ENCODE results near the gene GAS6.
"Not testable (repeated sequence)": the region's sequence is repeated elsewhere in the genome, so short reads cannot be mapped to it uniquely, and the experiment has no call there.

Gene GAS6

DNA sequence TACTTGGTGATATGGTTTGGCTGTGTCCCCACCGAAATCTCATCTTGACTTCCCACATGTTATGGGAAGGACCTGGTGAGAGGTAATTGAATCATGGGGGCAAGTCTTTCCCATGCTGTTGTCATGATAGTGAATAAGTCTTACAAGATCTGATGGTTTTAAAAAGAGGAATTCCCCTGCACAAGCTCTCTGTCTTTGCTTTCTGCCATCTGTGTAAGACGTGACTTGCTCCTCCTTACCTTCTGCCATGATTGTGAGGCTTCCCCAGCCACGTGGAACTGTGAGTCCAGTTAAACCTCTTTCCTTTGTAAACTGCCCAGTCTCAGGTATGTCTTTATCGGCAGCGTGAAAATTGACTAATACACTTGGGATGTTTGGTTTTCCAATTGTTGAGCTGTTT, 4.0 kb upstream of the GAS6 start:
- DNase-seq (ENCODE audit: low read depth), result not testable (repeated sequence)

DNA sequence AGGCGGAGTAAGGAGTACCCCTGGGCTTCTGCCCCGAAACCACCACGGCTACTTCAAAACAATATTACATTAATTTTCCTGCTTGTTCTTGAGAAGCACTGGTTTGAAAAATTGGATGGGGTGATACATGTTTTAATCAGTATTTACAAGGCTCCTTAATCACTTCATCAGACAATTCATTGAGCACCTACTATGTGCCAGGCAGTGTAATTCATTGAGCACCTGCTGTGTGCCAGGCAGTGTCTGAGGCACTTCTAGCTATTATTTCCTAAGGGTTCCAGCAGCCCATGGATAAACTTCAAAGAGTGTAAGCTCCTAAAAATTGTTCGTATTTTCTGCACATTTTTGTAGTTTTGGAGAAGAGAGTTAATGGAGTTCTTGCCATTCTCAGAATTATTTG, 1.6 kb upstream of the GAS6 start:
- DNase-seq (ENCODE audit: low read depth), result no peak

DNA sequence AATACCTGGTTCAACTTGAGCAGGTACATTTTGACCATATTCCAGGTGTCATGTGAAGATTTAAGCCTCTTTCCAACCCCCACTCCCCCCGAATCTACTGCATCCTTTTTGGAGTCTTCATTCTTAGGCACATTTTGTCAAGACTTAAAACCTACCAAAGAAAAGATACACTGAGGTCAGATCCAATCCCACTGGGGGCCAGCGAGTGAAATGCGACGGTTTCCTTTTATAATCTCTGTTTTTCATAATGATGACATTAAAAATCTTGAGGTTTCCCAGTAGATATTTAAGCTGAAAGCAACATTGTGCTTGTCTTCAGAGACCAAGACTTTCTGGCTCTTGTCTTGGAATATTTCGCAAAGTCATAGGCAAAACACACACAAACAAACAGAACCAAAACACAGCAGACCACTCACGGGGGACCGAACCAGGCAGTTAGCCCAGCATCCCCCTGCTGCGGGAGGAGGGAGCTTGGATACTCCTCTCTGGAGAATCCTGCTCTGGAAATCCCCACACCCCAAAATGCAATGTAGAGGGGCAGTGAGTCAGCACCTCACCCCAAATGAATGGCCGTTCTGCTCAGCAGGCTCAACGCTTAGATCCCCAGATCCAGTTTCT, 506 bp upstream of the GAS6 start:
- DNase-seq (ENCODE audit: low read depth), result no peak

DNA sequence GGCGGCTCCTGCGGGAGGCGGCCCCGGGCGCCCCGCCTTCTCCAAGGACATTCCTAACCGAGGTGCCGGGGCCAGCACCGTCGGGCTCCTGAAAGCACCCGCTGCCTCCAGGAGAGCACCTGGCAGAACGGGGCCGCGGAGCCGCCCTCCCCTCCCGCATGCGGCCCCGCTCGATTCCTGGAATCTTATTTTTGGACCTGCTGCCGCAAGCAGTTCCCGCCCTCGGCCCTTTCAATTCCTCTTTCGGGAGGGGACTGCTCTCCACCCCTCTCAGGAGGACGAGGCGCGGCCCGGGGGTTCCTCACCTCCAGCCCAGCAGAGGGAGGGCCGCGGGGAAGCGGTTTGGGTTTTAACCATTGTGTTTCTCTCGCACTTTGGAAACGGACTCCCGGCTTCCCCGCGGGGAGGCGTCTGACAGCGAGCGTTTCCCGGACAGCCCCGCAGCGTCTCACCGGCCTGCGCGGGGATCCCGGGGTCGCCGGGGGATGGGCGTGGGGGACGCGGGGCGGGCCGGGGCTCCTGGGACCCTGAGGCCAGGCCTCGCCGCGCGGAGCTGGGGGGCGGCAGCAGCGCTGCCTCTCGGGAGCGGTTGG, 849 bp downstream of the GAS6 start:
- DNase-seq (ENCODE audit: low read depth), result no peak

DNA sequence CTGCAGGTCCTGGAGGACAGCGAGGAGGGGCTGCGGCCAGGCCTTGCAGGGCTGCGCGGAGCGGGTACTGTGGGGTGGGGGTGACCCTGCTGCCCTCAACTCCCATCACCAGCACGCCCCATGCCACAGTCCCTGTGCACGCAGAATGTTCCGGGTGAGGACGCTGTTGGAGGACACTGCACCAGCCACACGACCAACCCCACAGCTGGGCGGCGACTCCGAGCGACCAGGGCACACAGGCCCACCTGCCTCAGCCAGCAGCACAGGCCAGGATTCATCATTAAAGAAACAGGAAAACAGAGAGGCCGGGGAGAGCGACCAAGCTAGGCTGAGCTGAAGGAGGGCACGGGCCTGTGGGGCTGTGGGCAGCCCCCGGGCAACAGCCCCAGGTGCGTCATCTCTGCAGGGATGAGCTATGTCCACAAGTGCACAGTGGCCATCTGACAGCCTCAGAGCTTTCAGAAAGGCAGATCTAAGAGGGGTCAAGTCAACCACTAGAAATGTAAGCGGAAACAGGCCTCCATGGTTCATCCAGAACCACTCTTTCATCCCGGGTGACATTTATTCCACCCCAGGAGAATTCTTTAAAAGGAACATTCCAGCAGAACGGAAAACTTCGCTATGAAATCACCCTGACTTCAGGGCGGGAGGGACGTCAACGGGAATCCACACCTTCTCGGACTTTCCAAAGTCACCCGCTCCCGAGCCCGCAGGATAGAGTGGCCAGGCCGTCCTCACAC, 1.5 kb downstream of the GAS6 start:
- no peak for DNase-seq (ENCODE audit: low read depth)

DNA sequence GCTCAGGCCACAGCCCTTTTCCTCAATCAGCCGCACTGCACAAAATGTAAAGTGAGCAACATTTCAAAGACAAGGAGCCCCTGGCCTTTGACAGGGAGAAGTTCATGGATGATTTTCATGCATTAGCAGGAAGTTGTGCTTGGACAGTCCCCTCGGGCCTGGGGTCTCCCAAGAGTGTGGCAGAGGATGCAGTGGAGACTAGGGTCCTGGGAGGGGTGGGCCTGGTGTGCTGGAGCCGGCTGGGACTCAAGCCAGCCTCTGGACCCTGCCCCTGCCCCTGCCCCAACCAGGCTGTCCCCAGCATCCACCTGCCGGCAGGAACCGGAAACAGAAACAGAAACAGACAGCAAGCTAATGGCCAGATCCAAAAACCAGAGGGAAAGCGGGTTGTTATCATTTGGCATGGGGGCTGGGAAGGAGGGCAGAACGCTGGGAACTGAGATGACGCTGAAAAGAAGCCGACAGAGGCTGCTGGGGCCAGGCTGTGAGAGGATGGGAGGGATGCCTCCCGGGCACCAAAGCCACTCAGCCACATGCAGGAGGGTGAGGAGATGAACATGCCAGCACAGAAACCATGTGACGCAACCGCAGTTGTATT, 2.3 kb downstream of the GAS6 start:
- no peak for DNase-seq (ENCODE audit: low read depth)

DNA sequence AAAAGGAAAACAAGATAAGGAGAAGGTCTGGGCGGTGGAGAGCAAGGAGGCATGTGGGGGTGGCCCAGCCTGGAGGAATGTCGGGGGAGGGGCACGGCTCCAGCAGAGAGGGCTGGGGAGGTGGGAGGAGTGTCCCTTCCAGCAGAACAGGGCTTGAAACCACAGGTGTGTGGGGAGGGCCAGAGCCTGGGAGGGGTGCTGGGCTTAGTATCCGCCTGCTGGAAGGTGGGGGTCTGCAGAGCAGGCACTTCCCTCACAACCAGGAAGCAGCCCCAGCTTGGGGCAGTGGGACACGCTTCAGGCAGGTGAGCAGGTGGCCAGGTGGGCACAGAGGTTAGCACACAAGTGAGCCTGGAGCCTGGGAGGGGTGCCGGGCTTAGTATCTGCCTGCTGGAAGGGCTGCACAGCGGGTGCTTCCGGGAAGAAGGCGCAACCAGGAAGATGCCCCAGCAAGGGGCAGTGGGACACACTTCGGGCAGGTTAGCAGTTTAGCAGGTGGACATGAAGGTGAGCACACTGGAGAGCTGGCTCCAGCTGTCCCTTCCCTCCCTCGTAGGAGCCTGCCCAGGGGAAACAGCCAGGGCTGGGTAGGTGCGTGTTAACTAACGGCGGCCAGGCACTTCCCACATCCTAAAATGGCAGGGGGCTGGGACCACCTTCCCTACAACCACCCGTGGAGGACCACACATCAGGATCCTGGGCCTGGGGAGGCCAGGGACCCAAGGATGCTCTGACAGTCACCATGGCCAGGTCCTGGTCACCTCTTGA, 3.0 kb downstream of the GAS6 start:
- DNase-seq (ENCODE audit: low read depth), result no peak

DNA sequence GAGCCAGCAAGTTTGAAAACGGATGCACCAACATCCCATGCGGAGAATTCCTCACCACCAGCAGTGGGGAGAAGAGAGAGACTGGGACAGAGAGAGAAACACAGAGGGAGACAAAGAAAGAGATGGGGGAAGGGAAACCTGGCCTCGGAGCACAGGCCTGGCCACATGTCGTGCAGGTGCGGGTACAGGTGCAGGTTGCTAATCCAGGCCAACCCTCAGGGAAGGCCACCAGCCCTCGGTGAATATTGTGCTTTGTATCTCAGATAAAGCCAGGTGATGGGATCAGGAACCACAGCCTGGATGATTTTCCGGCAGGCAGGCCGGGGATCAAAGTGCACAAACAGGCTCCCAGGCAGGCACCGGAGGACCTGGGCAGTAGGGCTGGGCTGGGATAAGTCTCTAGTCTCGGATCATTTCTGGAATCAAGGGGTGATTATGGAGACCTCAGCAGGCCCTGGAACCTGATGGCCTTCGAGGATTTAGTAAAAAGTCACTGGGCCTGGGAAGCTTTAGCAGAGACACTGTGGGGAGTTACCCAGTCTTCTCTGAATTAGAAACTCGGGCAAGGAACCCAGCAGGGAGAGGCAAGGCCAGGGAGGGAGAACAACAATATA, 3.7 kb downstream of the GAS6 start:
- DNase-seq (ENCODE audit: low read depth), result no peak

DNA sequence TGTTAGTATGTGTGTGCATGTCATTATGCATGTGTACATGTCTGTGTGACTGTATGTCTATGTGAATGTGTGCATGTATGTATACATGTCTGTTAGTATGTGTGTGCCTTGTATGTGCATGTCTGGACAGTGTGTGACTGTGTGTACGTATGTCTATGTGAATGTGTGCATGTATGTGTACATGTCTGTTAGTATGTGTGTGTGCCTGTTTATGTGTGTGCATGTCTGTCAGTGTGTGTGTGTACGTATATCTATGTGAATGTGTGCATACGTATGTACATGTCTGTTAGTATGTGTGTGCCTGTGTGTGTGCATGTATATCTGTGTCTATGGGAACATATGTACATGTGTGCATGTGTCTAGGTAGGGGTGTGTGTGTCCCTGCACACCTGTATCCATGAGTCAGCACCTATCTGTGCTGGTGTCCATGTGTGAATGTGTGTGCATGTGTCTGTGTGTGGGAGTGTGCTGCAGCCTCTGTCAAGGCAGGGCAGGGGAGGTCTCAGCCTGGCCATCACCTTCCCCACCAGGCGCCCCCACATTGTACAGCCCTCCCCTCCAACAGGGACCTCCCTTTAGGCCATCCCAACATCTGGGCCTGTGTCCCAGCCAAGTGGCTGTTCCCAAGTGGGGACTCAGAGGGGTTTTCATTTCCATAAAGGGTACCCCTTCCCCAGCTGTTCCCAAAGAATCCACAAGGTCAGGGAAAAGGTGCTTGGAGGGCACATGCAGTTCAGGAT, 4.4 kb downstream of the GAS6 start:
- DNase-seq (ENCODE audit: low read depth), result no peak

DNA sequence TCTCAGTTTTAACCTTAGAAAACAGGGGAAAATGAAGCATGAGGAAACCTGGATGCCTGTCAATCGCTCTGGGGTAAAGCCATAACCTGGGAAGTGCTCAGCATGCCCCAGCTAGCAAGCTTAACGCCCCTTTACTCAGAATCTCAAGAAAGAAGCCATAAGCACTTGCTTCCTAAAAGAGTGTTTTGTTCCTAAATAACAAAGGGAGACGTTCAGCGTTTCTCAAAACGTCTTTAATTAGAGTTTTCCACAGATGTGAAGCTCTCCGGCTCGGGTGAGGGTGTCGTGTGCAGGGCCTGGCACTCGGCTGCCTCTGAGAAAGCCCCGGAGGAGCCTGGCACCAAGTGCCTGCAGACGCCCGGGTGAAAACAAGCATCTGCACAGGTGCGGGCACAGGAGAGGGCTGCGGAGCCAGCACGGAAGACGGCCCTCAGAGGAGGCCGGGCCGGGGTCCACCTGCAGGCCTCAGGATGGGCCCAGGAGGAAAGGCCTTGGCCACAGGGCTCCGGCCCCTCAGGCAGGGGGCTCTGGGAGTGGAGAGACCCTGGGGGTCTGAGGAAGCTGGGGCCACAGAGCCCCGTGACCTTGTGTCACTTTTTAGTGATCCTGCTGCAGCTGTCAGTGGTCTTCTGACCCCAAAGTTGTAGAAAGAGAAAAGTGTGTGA, 6.2 kb downstream of the GAS6 start:
- no peak for DNase-seq (ENCODE audit: low read depth)

DNA sequence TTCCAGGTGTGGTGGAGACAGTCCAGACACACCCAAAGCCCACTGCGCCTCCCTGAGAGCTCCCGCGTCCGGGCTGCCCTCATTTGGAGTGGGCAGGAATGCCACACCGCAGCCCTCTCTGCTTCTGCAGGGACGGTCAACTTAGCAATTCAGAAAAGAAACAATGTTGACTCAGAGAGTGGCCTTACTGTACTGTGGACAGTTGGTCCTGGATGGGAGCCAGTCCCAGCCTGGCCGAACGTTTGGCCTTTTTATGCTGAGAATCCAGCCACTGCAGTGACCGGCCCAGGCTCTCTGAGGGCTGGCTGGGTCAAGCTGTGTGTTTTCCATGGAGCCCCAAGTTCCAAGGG, 7.2 kb downstream of the GAS6 start:
- DNase-seq (ENCODE audit: low read depth), result no peak

DNA sequence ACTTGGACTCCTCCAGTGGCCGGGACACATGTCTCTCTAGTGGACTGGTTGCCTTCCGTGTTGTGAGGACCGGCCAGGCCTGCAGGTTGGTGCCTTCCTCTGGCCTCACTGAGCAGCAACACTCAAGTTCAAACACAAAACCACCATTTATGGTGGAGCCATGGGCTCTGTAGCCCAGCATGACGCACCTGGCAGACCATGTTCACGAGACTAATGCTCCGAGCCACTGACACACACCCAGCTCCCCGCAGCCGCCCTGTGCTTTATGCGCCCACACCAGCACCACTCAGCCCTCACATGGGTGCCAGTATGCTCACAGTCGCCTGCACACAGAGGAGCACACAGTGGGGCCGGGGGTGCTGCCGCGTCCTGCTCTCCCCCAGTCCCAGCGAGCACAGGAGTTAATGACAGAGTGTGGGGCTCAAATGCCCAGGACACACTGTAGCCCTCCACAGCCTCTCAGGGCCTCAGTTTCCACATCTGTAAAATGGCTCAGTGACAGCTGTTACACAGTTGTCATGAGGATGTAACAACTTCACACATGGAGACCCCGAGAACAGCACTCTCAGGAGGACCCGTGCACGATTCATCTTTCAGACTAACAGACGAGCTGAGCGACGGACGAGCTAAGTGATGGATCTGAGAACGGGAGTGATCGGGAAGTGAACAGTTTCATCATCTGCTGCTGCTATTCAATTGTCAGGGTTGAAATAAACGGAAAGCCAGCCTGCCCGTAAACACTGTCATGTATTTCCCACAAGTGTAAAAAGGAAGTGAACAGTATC, 7.8 kb downstream of the GAS6 start:
- no peak for DNase-seq (ENCODE audit: low read depth)

DNA sequence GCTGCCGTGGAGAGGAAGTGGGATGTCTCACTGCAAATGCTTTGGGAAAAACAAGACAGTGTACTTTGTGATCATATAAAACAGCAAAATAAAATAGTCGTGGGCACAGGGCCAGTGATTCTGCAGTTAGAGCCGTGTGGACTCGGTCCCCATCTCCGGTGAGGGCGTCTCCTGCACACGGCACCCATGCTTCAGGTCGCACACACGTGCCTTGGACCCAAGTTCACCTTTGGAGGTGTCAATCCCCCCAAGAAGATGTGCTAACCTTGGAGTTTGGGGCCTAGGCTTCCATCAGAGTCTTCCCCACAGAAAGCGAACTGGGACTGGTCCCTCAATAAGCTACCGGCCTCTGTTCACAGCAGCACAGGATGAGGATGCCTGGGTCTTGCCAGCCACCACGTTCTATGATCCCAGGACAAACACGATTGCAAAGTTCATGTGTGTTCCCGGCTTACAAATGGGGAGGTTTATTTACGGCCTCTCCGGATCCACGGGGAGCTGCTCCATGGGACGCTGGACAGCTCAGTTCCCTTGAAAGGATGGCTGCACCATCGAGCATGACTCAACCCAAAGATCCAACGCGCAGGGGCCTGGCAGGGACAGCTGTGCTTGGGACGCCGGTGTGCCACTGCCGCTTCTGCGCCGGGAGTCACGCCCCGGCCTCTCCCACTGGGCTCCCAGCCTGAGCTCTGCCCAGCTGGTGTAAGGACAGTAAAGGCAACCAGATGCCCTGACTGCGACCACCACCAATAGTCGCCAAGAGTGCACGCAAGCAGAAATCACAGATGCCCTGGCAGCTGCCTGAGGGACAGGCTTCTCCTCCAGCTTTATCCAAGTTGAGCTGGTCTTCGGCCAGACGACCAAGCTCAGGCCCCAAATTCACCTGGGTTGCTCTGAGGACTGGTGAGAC, 8.6 kb downstream of the GAS6 start:
- no peak for DNase-seq (ENCODE audit: low read depth)

DNA sequence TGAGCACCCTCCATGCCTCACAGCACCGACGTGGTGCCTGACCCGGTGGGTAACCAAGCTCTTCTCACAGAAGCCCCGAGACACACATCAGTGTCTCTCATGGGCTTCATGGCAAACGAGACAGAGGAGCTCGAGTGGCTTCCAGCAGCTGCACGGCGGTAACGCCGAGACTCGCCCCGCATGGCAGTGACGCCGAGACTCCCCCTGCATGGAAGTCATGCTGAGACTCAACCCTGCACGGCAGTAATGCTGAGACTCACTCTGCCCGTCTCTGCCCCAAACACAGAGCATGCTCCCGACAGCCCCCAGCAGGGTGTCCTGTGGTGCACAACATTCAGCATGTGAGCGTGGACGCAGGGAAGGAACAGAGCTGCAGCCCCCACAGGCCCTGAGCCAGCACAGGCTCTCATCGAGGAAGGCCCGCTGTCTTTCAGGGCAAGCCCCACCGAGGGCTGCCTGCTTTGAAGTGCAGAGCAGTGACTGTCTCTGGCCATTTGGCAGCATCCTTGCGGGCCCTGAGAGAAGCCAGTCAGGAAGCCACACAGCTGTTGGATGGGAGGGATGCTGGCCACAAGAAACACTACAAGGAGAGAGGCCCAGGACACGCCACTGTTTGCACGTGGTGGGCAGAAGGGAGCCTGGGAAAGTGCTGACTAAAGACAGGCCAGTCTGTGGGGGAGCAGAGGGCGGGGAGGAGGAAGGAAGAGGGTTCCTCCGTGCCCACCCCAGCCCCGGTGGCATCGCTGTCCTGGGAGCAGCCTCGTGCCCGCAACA, 9.5 kb downstream of the GAS6 start:
- DNase-seq (ENCODE audit: low read depth), result peak; percentile 44

DNA sequence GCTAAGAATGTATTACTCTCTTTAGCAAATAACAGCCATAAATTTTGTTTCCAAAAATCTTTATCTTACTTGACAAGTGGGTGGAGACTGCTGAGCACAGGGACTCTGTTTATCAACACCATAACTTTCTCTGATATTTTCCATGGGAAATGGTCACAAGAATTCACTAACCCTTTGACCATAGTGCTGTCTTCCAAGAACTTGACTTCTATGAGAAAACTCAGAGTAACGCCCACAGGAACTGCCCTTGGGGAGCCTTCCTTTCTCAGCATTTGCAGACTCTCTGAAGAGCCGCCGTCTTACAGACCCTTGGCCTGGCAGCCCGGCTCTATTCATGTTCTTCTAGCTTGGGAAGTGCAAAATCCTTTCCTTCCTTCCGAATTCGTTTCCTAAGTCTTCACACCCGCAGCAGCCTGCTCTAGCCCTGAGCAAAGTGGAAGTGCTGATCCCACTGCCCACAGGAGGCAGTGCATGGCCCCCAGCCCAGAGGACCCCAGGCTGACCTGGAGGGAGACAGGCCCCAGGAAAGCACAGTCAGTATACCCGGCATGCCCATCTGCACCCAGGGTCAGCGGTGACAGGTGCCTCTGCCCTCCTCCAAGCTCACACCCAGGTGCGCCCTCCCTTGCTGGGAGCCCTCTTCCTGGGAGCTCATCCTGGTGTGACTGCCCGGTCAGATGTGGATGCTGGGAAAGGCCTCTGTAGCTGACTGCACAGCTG, 10.2 kb downstream of the GAS6 start:
- no peak for DNase-seq (ENCODE audit: low read depth)

DNA sequence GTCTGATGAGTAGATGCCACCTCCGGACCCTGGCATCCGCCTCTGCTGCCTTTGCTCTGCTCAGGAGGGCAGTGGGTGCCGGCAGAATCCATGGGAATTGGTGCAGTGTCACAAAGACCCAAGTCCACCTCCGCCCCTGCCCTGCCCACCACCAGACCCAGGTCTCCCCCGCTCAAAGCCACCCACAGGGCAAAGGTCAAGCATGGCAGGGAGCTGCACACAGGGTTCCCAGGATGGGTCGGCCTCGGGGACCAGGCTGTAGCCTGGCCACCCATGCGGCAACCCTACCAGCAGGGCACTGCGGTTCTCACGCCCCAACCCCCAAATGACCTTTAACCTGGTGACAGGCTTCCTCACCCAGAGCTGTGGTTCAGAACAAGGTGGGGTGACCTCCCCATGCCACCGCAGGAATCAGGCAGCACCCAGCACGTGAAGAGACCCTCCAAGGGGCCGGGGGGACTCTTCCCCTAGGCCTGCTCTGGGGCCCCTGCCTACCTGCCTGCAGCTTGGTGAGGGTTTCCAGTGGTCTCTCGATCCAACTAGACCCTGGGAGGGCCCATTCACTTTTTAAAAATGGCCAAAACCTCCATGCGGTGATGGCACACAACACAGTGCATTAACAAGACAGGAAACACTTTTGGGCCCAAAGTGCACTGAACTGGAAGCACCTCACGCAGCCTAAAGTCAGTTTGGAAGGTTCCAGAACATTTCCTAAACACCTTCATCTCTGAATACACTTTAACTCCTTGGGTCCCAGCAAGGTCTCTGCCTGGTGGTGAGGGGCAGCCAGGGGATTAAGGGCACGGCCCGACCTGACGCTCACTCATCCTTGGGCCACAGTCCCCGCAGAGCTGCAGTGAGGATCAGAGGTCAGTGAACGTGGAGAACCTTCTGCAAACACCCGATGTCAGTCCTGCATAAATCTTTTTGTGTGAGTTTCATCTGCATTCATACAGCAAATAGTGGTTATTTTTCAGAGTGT, 11.0 kb downstream of the GAS6 start:
- no peak for DNase-seq (ENCODE audit: low read depth)

Measured in GM04503 (cell line).